Uterus (tissue), 2 donors: ENCODE results near the gene WWOX.

Experiments used
- POLR2A ChIP-seq, 2 donors: fragments of 450-650 bp; IDR thresholded peaks; one replicate each; pipeline ENCODE4 v1.6.1; 2016; ENCODE audit warnings: antibody characterized with exemption in 2 of 2, mild to moderate bottlenecking in 1 of 2, moderate library complexity in 1 of 2
- TF ChIP-seq, protein P1 (sequence below), 4 experiments: fragments of 200-600 bp in 2 of 4; fragments of 450-650 bp in 2 of 4; sonication (generic) in 2 of 4; IDR thresholded peaks; one replicate each; pipeline ENCODE4 v1.5.1; 2016 to 2019; ENCODE audit warnings: antibody characterized with exemption in 4 of 4, mild to moderate bottlenecking in 2 of 4, moderate library complexity in 1 of 4

DNA sequence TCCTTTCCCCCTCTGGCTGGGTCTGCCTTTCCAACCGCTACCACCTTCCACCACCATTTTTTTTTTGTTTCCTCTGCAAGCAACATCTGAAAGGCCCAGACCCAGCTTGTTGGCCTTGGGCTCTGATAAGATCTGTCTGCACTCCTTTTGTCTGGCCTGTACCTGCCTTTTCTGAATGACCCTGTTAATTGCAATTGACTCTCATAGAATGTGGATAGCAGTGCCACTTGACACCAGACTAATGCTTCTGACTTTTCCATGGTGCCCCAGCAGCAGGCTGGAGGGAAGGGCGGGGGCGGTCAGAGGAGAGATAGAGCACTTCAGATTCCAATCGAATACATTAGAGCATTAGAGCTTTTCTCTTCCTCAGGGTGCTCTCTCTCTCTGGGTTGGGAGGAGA is 538.9 kb downstream of the WWOX start:
- TF ChIP-seq POLR2A (IDR thresholded peaks at IDR 0.05) = no peak
- TF ChIP-seq, protein P1, sequence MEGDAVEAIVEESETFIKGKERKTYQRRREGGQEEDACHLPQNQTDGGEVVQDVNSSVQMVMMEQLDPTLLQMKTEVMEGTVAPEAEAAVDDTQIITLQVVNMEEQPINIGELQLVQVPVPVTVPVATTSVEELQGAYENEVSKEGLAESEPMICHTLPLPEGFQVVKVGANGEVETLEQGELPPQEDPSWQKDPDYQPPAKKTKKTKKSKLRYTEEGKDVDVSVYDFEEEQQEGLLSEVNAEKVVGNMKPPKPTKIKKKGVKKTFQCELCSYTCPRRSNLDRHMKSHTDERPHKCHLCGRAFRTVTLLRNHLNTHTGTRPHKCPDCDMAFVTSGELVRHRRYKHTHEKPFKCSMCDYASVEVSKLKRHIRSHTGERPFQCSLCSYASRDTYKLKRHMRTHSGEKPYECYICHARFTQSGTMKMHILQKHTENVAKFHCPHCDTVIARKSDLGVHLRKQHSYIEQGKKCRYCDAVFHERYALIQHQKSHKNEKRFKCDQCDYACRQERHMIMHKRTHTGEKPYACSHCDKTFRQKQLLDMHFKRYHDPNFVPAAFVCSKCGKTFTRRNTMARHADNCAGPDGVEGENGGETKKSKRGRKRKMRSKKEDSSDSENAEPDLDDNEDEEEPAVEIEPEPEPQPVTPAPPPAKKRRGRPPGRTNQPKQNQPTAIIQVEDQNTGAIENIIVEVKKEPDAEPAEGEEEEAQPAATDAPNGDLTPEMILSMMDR (IDR thresholded peaks at IDR 0.05) = no peak
